ENCODE results near the gene MGAT4A. TPM values are rescaled to one million over a fixed set of nuclear protein-coding genes. Genes with fewer than 3 reads are reported as not detected.

The MGAT4A gene
- total and polyA plus RNA-seq, 2 experiments from 2014 or later: 4.4 to 5.6 TPM

GRCh38 chr2:98759827-98760625, 29.1 kb upstream of the MGAT4A start (continued):
- TF ChIP-seq ZNF462 (CRISPR knock-in tag; IDR thresholded peaks at IDR 0.05) (no peak), ZNF331 (CRISPR knock-in tag; IDR thresholded peaks at IDR 0.05; ENCODE audit: low read depth) (no peak), EZH2 (IDR thresholded peaks at IDR 0.05; ENCODE audit: low read depth, unreplicated experiment) (no peak), CREB1 (CRISPR knock-in tag; IDR thresholded peaks at IDR 0.05; ENCODE audit: low read depth) (no peak), EZH2phosphoT487 (IDR thresholded peaks at IDR 0.05; ENCODE audit: unreplicated experiment) (no peak), ETS1 (IDR thresholded peaks at IDR 0.05) (no peak), ZNF114 (CRISPR knock-in tag; IDR thresholded peaks at IDR 0.05) (no peak), STAT1 (IDR thresholded peaks at IDR 0.05; ENCODE audit: unreplicated experiment) (no peak), POLR2AphosphoS5 (IDR thresholded peaks at IDR 0.05; ENCODE audit: low read depth) (no peak), JUNB (IDR thresholded peaks at IDR 0.05; ENCODE audit: unreplicated experiment) (no peak), NANOG (IDR thresholded peaks at IDR 0.05; ENCODE audit: borderline replicate concordance) (no peak), REST (IDR thresholded peaks at IDR 0.05; ENCODE audit: unreplicated experiment) (no peak)

Measured in GM23338 (cell line).